Activated CD4-positive, CD25-positive, alpha-beta regulatory T cell treated with anti-CD3 and anti-CD28 coated beads, Interleukin-2, amount 50 U/mL, for 16 hours (primary cell): Measurements from ENCODE around the gene KLHL11.

Source experiments
- DNase-seq: peaks from one replicate; pipeline ENCODE4 v3.0.0-alpha.2; 2020; ENCODE audit warnings: low read depth, low spot score

Gene KLHL11

GRCh38 chr17:41811549-41812380 lies 53.5 kb downstream of the KLHL11 start, which contains the start of gene P3H4:
P3H4 (minus strand) TSS chr17:41811949; CDS start chr17:41811915, 34 bp downstream.
- peak; percentile 33 for DNase-seq

- DNase-seq: no peak
Observed at GRCh38 chr17:41810659-41811548, 54.3 kb downstream of the KLHL11 start.

- no peak for DNase-seq
Observed at GRCh38 chr17:41806685-41807445, 58.4 kb downstream of the KLHL11 start.
